ENCODE measurements around the gene SNCAIP. TPM values are rescaled to one million over a fixed set of nuclear protein-coding genes. Genes with fewer than 3 reads are reported as not detected.

Gene SNCAIP
- total and polyA plus RNA-seq, 2 experiments from 2014 or later: 1.5 to 2.4 TPM

DNA sequence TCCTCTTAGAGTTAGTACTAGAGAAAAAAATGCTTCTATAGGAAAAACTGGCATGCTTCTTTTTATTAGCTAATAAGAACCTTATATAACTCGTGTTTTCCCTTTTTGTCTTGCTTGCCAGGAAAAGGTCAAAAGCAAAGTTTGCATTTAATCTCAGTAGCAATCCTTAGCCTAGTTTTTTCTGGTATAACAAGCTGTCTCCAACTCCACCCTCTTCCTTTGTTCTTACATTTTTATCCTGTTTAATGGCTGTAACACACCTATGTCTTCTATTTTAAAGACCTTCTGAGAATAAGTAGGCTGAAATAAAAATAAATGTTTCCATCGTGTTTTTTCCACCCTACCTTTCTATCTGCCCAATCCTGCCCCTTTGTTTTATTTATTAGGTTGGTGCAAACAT is 158.3 kb downstream of the SNCAIP start:
- Histone ChIP-seq H3K4me2 (ENCODE audit: unreplicated experiment) (no peak overlapping the region), H2AFZ (no peak overlapping the region), H3F3A (ENCODE audit: insufficient read depth) (no peaks in the 10 kb centered on the region), H3K27ac (no peak overlapping the region), H3K79me2 (ENCODE audit: insufficient read depth) (no peaks in the 10 kb centered on the region), H3K9ac (no peak overlapping the region), H3K9me2 (ENCODE audit: insufficient read depth) (no peaks in the 10 kb centered on the region), H3K36me3 (ENCODE audit: low read depth) (no peaks in the 10 kb centered on the region), H3K4me3 (no peak overlapping the region), H3K27me3 (replicated peaks; ENCODE audit: insufficient read depth) (no peaks in the 10 kb centered on the region), H4K20me1 (ENCODE audit: insufficient read depth) (no peaks in the 10 kb centered on the region), H3K9me3 (ENCODE audit: low read depth) (no peaks in the 10 kb centered on the region), H3K4me1 (ENCODE audit: insufficient read depth) (no peaks in the 10 kb centered on the region)
- TF ChIP-seq EZH2 (IDR thresholded peaks at IDR 0.05; ENCODE audit: insufficient read depth, poor library complexity, severe bottlenecking) (no peak), EZH2phosphoT487 (IDR thresholded peaks at IDR 0.05; ENCODE audit: insufficient read depth, low read depth) (no peak)
- in situ Hi-C loops (cut with MboI): no loop called here
- no peak for DNase-seq
- WGBS, 2 experiments (ENCODE audit: low coverage in 1 of 2, low lambda C conversion rate in 2 of 2, missing lambda C conversion rate in 2 of 2): 36 to 40% methylated on average over 2 of the region's 2 CpGs

DNA sequence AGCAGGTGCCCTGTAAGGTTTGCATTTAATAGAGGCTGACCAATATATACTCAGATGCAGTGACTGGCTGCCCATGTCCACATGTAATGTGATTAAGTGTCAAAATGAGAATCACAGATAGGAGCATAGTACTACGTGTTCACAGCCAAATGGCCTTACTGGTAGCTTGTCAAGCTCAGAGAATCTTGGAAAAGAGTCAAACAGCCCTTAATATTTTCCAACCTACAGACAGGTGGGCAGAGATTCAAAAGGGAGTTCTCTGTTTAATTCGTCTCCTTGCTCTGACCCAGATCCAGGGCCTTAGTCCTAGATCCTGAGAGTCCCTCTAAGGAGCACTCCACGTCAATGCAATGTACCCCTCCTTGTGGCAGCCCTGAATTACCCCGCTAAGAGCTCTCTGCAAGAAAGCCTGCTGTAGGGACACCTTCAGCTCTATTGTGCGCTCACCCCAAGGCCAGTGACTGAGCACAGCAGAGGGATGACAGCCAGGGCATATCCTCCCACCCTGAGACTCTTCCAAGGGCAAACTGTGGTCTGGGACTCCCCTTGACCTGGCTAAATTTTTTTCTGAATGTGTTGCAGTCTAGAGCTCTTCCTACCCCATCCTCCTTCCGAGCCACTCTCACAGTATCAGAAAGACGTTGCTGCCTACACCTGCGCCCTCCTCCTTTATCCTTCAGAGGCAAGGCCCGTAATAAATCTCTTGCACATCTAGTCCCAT is 159.2 kb downstream of the SNCAIP start:
- no peak overlapping the region for H3K27ac ChIP-seq
- in situ Hi-C loops (cut with MboI): no loop called here

DNA sequence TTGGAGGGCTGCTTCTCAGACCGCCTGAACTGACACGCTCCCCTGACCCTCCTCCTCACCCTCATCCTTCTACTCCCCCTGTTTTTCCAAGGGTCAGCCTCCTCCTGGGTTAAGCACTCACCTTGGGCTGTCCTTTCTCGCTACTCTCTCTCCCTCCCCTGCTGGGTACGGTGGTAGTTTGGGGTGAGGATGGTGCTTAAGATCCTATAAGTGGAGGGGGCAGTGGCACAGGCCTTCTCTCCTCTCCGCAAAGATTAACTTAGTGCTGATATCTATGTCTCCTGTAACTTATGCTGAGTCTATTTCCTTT is 159.7 kb downstream of the SNCAIP start:
- no peak for DNase-seq
- H2AFZ ChIP-seq: no peak overlapping the region
- H3K4me3 ChIP-seq: no peak overlapping the region
- WGBS, 2 experiments (ENCODE audit: low coverage in 1 of 2, low lambda C conversion rate in 2 of 2, missing lambda C conversion rate in 2 of 2): 72 to 73% methylated on average over 5 of the region's 5 CpGs
- H4K20me1 ChIP-seq (ENCODE audit: insufficient read depth): no peaks in the 10 kb centered on the region
- H3K36me3 ChIP-seq (ENCODE audit: low read depth): no peaks in the 10 kb centered on the region
- H3K9ac ChIP-seq: no peak overlapping the region
- H3K27me3 ChIP-seq (replicated peaks; ENCODE audit: insufficient read depth): no peaks in the 10 kb centered on the region
- TF ChIP-seq EZH2 (IDR thresholded peaks at IDR 0.05; ENCODE audit: insufficient read depth, poor library complexity, severe bottlenecking) (no peak), EZH2phosphoT487 (IDR thresholded peaks at IDR 0.05; ENCODE audit: insufficient read depth, low read depth) (no peak)
- in situ Hi-C loops (cut with MboI): no loop called here
- no peaks in the 10 kb centered on the region for H3K4me1 ChIP-seq (ENCODE audit: insufficient read depth)
- H3K9me3 ChIP-seq (ENCODE audit: low read depth): no peaks in the 10 kb centered on the region
- H3K27ac ChIP-seq: no peak overlapping the region
- H3F3A ChIP-seq (ENCODE audit: insufficient read depth): no peaks in the 10 kb centered on the region
- H3K4me2 ChIP-seq (ENCODE audit: unreplicated experiment): no peak overlapping the region
- H3K79me2 ChIP-seq (ENCODE audit: insufficient read depth): no peaks in the 10 kb centered on the region
- H3K9me2 ChIP-seq (ENCODE audit: insufficient read depth): no peaks in the 10 kb centered on the region

More for the DNA sequence above, 159.2 kb downstream of the SNCAIP start:
- TF ChIP-seq EZH2 (IDR thresholded peaks at IDR 0.05; ENCODE audit: insufficient read depth, poor library complexity, severe bottlenecking) (no peak), EZH2phosphoT487 (IDR thresholded peaks at IDR 0.05; ENCODE audit: insufficient read depth, low read depth) (no peak)
- Histone ChIP-seq H3F3A (ENCODE audit: insufficient read depth) (no peaks in the 10 kb centered on the region), H3K36me3 (ENCODE audit: low read depth) (no peaks in the 10 kb centered on the region), H3K79me2 (ENCODE audit: insufficient read depth) (no peaks in the 10 kb centered on the region), H3K27me3 (replicated peaks; ENCODE audit: insufficient read depth) (no peaks in the 10 kb centered on the region), H3K9ac (no peak overlapping the region), H3K4me2 (ENCODE audit: unreplicated experiment) (no peak overlapping the region), H2AFZ (no peak overlapping the region), H3K9me2 (ENCODE audit: insufficient read depth) (no peaks in the 10 kb centered on the region), H4K20me1 (ENCODE audit: insufficient read depth) (no peaks in the 10 kb centered on the region), H3K4me3 (no peak overlapping the region), H3K9me3 (ENCODE audit: low read depth) (no peaks in the 10 kb centered on the region), H3K4me1 (ENCODE audit: insufficient read depth) (no peaks in the 10 kb centered on the region)
- DNase-seq: no peak
- 72 to 80% methylated on average over 9 of the region's 9 CpGs for WGBS, 2 experiments (ENCODE audit: low coverage in 1 of 2, low lambda C conversion rate in 2 of 2, missing lambda C conversion rate in 2 of 2)

DNA sequence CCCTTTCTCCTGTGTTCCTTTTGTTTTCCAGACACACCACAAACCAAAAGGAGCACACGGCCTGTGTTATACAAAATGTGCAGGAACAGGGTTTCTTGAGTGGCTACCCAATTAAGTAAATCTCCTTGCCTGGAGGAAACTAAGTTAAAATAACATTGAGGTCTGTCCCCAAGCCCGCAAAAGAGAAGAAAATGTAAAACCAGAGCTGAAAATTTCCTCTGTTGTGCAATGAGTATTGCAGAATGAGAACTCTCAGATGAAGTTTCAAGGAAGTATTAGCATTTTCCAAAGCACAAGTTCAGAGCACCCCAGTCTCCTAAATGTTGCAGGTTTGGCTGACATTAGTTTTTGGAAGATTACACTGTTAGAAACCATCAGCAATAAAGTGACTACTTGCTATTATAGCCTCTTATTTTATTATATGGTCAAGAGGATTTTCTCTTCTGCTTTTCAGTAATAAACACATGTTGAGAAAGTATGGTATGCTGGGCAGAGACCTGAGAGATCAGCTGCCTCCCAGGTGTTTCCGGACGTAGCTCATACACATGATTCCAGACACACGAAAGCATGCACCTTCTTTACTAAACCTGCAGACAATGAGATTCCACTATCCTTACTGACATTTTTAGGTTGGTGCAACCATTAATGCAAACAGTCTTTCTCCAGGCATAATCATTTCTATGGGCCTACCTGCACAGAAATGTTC is 161.3 kb downstream of the SNCAIP start:
- H3K4me2 ChIP-seq (ENCODE audit: unreplicated experiment): no peak overlapping the region
- no peaks in the 10 kb centered on the region for H3K79me2 ChIP-seq (ENCODE audit: insufficient read depth)
- no peaks in the 10 kb centered on the region for H4K20me1 ChIP-seq (ENCODE audit: insufficient read depth)
- no peaks in the 10 kb centered on the region for H3K36me3 ChIP-seq (ENCODE audit: low read depth)
- no peak for DNase-seq
- no peak overlapping the region for H2AFZ ChIP-seq
- no peak overlapping the region for H3K27ac ChIP-seq
- H3K4me1 ChIP-seq (ENCODE audit: insufficient read depth): no peaks in the 10 kb centered on the region
- no peaks in the 10 kb centered on the region for H3K9me3 ChIP-seq (ENCODE audit: low read depth)
- no peaks in the 10 kb centered on the region for H3F3A ChIP-seq (ENCODE audit: insufficient read depth)
- no peak overlapping the region for H3K9ac ChIP-seq
- no peak for TF ChIP-seq EZH2phosphoT487 (IDR thresholded peaks at IDR 0.05; ENCODE audit: insufficient read depth, low read depth)
- no peak for TF ChIP-seq EZH2 (IDR thresholded peaks at IDR 0.05; ENCODE audit: insufficient read depth, poor library complexity, severe bottlenecking)
- WGBS, 2 experiments (ENCODE audit: low coverage in 1 of 2, low lambda C conversion rate in 2 of 2, missing lambda C conversion rate in 2 of 2): 81 to 86% methylated on average over 5 of the region's 5 CpGs
- in situ Hi-C loops (cut with MboI): no loop called here
- no peaks in the 10 kb centered on the region for H3K9me2 ChIP-seq (ENCODE audit: insufficient read depth)
- no peak overlapping the region for H3K4me3 ChIP-seq
- no peaks in the 10 kb centered on the region for H3K27me3 ChIP-seq (replicated peaks; ENCODE audit: insufficient read depth)

Measured in GM23248 (cell line).